ENCODE data around the gene DSG1.
"Not testable (repeated sequence)": the region's sequence is repeated elsewhere in the genome, so short reads cannot be mapped to it uniquely, and the experiment has no call there.

DSG1 gene

GRCh38 chr18:31343454-31343853, 25.5 kb downstream of the DSG1 start:
- no peak for TF ChIP-seq CTCF (IDR thresholded peaks at IDR 0.05; ENCODE audit: low read depth, low read length)
- H3K4me3 ChIP-seq (ENCODE audit: low read depth, low read length) = no peak overlapping the region

GRCh38 chr18:31353336-31353735, 35.4 kb downstream of the DSG1 start:
- not testable (repeated sequence) for H3K4me3 ChIP-seq (ENCODE audit: low read depth, low read length)

- no peak for TF ChIP-seq CTCF (IDR thresholded peaks at IDR 0.05; ENCODE audit: low read depth, low read length)
- no peak overlapping the region for H3K4me3 ChIP-seq (ENCODE audit: low read depth, low read length)
Measured at GRCh38 chr18:31354990-31355389, 37.0 kb downstream of the DSG1 start.

- no peak overlapping the region for H3K4me3 ChIP-seq (ENCODE audit: low read depth, low read length)
Measured at GRCh38 chr18:31356025-31356424, 38.1 kb downstream of the DSG1 start.

GRCh38 chr18:31364190-31364589, 46.2 kb downstream of the DSG1 start:
- TF ChIP-seq CTCF (IDR thresholded peaks at IDR 0.05; ENCODE audit: low read depth, low read length) = no peak

More at GRCh38 chr18:31356025-31356424, 38.1 kb downstream of the DSG1 start:
- no peak for TF ChIP-seq CTCF (IDR thresholded peaks at IDR 0.05; ENCODE audit: low read depth, low read length)

GRCh38 chr18:31369478-31369877, 51.5 kb downstream of the DSG1 start:
- no peak overlapping the region for H3K4me3 ChIP-seq (ENCODE audit: low read depth, low read length)
- TF ChIP-seq CTCF (IDR thresholded peaks at IDR 0.05; ENCODE audit: low read depth, low read length) = no peak

More at GRCh38 chr18:31364190-31364589, 46.2 kb downstream of the DSG1 start:
- H3K4me3 ChIP-seq (ENCODE audit: low read depth, low read length) = no peak overlapping the region

GRCh38 chr18:31371989-31372388, 54.0 kb downstream of the DSG1 start:
- no peak overlapping the region for H3K4me3 ChIP-seq (ENCODE audit: low read depth, low read length)
- TF ChIP-seq CTCF (IDR thresholded peaks at IDR 0.05; ENCODE audit: low read depth, low read length) = no peak

GRCh38 chr18:31373641-31374040, 55.7 kb downstream of the DSG1 start:
- H3K4me3 ChIP-seq (ENCODE audit: low read depth, low read length) = no peak overlapping the region
- TF ChIP-seq CTCF (IDR thresholded peaks at IDR 0.05; ENCODE audit: low read depth, low read length) = no peak

Data from WI38 (cell line).